HepG2 (cell line): ENCODE measurements around the gene CSKMT. TPM values are rescaled to one million over a fixed set of nuclear protein-coding genes. Genes with fewer than 3 reads are reported as not detected.

Experiments
- ARNTL ChIP-seq: sonication (generic); formaldehyde crosslinking; IDR thresholded peaks from 2 replicates; pipeline ENCODE4 v1.4.0; 2020; ENCODE audit warnings: mild to moderate bottlenecking, missing genetic modification reagents
- HDAC2 ChIP-seq: sonication (generic); formaldehyde crosslinking; IDR thresholded peaks from 2 replicates; pipeline ENCODE4 v1.4.0; 2020; ENCODE audit warnings: missing genetic modification reagents
- MTA3 ChIP-seq: sonication (generic); formaldehyde crosslinking; IDR thresholded peaks from 2 replicates; pipeline ENCODE4 v1.4.0; 2020; ENCODE audit warnings: missing genetic modification reagents
- PAWR ChIP-seq: sonication (generic); formaldehyde crosslinking; IDR thresholded peaks from 2 replicates; pipeline ENCODE4 v1.4.0; 2020; ENCODE audit warnings: missing genetic modification reagents, mild to moderate bottlenecking, borderline replicate concordance
- RCOR2 ChIP-seq: IDR thresholded peaks from 2 replicates; pipeline ENCODE4 v1.6.1; 2016; ENCODE audit warnings: missing biosample characterization, missing genetic modification reagents
- SKI ChIP-seq: fragments of 450-650 bp; IDR thresholded peaks from one replicate; pipeline ENCODE4 v1.6.1; 2018; ENCODE audit warnings: mild to moderate bottlenecking; ENCODE audit not compliant: partially characterized antibody
- SMARCC2 ChIP-seq: fragments of 450-650 bp; IDR thresholded peaks from 2 replicates; pipeline ENCODE4 v1.6.1; 2017; ENCODE audit warnings: antibody characterized with exemption, mild to moderate bottlenecking
- TBX2 ChIP-seq: sonication (generic); formaldehyde crosslinking; IDR thresholded peaks from 2 replicates; pipeline ENCODE4 v1.5.0; 2020; ENCODE audit warnings: missing genetic modification reagents, mild to moderate bottlenecking, borderline replicate concordance
- ZKSCAN1 ChIP-seq: fragments of 150-350 bp; IDR thresholded peaks from 2 replicates; pipeline ENCODE4 v1.6.1; 2014; ENCODE audit warnings: low read length
- polyA plus RNA-seq, 8 experiments: library from polyadenylated mRNA; depleted of rRNA in 3 of 8; stranded (reverse) in 7 of 8; unstranded in 1 of 8; fragments of >200 nt; fragmentation: Illumina TruSeq in 4 of 8; extraction: Trizol in 4 of 8; gene quantifications; 2 replicates each; pipeline versions ENCODE4 v1.2.1 to v1.2.3, GENCODE V29; 2011 to 2016; ENCODE audit warnings: low read depth in 4 of 8, missing spikeins in 1 of 8, mixed read lengths in 1 of 8; ENCODE audit not compliant: insufficient read depth in 1 of 8
- total RNA-seq, 5 experiments: library from RNA; depleted of rRNA; stranded (reverse); fragments of >200 nt; fragmentation: Illumina TruSeq; extraction: Trizol; gene quantifications; 2 replicates each; pipeline ENCODE4 v1.2.3, GENCODE V29; 2016; ENCODE audit warnings: low read depth in 1 of 5
- TF ChIP-seq, protein P1 (sequence below): sonication (generic); formaldehyde crosslinking; IDR thresholded peaks from 2 replicates; pipeline ENCODE4 v1.4.0; 2020; ENCODE audit warnings: missing genetic modification reagents, mild to moderate bottlenecking, borderline replicate concordance
- TF ChIP-seq, protein P2 (sequence below): sonication (generic); formaldehyde crosslinking; IDR thresholded peaks from 2 replicates; pipeline ENCODE4 v1.5.1; 2020; ENCODE audit warnings: missing genetic modification reagents, mild to moderate bottlenecking, borderline replicate concordance
- TF ChIP-seq, protein P3 (sequence below): sonication (generic); formaldehyde crosslinking; conservative IDR thresholded peaks from 2 replicates; pipeline ENCODE4 v1.8.0; 2022; ENCODE audit warnings: missing genetic modification reagents
- TF ChIP-seq, protein P4 (sequence below): sonication (generic); formaldehyde crosslinking; conservative IDR thresholded peaks from 2 replicates; pipeline ENCODE4 v1.4.0; 2020; ENCODE audit warnings: missing genetic modification reagents
- TF ChIP-seq, protein P5 (sequence below): IDR thresholded peaks from 2 replicates; pipeline ENCODE4 v1.6.1; 2018; ENCODE audit warnings: missing genetic modification reagents, mild to moderate bottlenecking, missing compliant biosample characterization
- TF ChIP-seq, protein P6 (sequence below): sonication (generic); formaldehyde crosslinking; IDR thresholded peaks from 2 replicates; pipeline ENCODE4 v1.4.0; 2020; ENCODE audit warnings: missing genetic modification reagents

Gene CSKMT
- total and polyA plus RNA-seq, 2 of the 13 experiments (the other 11 are each of a cell fraction or from before 2014, with no cell fraction given): 7.6 to 31.8 TPM

DNA sequence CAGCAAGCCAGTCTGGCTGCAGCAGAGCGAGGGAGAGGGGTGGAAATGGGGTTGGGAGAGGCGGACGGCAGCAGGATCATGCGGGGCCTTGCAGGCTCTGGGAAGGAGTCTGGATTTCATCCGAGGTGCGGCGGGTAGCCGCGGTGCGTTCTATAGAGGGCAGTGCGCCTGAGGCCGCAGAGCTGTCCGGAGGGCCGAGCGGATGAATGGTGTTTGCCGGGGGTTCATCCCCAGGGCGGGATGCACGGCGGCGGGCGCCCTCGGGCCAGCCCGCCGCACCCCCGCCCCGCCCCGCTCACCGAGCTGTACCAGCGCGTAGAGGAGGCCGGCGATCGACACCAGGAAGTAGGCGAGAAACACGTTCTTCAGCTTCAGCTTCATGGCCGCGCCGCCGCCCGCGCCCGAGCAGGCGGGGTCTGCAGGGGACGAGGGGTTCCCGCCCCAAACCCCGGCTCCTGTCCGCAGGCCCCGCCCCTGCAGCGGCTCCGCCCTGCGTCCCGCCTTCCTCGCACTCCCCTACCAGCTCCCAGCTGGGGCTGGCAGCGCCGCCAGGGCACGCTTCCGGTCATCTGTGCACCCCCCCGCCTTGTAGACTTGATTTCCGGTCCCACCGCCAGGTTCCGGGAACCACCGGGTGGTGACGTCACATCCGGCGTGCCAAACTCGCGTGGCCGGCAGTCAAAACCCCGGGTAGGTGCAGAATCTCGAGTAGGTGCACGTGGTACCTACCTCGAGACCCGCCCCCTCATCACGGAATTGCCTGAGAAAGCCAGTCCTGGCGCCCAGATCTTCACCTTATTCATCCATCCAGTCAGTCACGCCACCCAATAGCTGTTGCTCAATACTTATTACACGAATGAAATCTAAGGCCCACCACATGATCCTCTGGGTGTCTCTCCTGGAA is 43.3 kb upstream of the CSKMT start, which contains the start of gene B3GAT3 (continued):
- TF ChIP-seq, protein P1, sequence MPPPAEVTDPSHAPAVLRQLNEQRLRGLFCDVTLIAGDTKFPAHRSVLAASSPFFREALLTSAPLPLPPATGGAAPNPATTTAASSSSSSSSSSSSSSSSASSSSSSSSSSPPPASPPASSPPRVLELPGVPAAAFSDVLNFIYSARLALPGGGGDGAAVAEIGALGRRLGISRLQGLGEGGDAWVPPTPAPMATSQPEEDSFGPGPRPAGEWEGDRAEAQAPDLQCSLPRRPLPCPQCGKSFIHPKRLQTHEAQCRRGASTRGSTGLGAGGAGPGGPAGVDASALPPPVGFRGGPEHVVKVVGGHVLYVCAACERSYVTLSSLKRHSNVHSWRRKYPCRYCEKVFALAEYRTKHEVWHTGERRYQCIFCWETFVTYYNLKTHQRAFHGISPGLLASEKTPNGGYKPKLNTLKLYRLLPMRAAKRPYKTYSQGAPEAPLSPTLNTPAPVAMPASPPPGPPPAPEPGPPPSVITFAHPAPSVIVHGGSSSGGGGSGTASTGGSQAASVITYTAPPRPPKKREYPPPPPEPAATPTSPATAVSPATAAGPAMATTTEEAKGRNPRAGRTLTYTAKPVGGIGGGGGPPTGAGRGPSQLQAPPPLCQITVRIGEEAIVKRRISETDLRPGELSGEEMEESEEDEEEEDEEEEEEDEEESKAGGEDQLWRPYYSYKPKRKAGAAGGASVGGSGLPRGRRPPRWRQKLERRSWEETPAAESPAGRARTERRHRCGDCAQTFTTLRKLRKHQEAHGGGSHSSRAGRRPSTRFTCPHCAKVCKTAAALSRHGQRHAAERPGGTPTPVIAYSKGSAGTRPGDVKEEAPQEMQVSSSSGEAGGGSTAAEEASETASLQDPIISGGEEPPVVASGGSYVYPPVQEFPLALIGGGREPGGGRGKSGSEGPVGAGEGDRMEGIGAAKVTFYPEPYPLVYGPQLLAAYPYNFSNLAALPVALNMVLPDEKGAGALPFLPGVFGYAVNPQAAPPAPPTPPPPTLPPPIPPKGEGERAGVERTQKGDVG: no peak
- no peak for TF ChIP-seq PAWR (CRISPR knock-in tag)
- TF ChIP-seq RCOR2 (CRISPR knock-in tag): peak; percentile 60; the same call in 1 of the 2 replicates
- 0 out of 2 replicates have a peak, but pooled peaks have one; percentile 57 for TF ChIP-seq ARNTL (CRISPR knock-in tag)
- TF ChIP-seq, protein P2, sequence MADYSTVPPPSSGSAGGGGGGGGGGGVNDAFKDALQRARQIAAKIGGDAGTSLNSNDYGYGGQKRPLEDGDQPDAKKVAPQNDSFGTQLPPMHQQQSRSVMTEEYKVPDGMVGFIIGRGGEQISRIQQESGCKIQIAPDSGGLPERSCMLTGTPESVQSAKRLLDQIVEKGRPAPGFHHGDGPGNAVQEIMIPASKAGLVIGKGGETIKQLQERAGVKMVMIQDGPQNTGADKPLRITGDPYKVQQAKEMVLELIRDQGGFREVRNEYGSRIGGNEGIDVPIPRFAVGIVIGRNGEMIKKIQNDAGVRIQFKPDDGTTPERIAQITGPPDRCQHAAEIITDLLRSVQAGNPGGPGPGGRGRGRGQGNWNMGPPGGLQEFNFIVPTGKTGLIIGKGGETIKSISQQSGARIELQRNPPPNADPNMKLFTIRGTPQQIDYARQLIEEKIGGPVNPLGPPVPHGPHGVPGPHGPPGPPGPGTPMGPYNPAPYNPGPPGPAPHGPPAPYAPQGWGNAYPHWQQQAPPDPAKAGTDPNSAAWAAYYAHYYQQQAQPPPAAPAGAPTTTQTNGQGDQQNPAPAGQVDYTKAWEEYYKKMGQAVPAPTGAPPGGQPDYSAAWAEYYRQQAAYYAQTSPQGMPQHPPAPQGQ (CRISPR knock-in tag): 0 out of 2 replicates have a peak, but pooled peaks have one; percentile 67
- no peak for TF ChIP-seq MTA3 (CRISPR knock-in tag)
- TF ChIP-seq HDAC2 (CRISPR knock-in tag): peak; percentile 75
- TF ChIP-seq, protein P3, sequence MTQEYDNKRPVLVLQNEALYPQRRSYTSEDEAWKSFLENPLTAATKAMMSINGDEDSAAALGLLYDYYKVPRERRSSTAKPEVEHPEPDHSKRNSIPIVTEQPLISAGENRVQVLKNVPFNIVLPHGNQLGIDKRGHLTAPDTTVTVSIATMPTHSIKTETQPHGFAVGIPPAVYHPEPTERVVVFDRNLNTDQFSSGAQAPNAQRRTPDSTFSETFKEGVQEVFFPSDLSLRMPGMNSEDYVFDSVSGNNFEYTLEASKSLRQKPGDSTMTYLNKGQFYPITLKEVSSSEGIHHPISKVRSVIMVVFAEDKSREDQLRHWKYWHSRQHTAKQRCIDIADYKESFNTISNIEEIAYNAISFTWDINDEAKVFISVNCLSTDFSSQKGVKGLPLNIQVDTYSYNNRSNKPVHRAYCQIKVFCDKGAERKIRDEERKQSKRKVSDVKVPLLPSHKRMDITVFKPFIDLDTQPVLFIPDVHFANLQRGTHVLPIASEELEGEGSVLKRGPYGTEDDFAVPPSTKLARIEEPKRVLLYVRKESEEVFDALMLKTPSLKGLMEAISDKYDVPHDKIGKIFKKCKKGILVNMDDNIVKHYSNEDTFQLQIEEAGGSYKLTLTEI: no peak
- TF ChIP-seq SKI: no peak
- TF ChIP-seq, protein P4, sequence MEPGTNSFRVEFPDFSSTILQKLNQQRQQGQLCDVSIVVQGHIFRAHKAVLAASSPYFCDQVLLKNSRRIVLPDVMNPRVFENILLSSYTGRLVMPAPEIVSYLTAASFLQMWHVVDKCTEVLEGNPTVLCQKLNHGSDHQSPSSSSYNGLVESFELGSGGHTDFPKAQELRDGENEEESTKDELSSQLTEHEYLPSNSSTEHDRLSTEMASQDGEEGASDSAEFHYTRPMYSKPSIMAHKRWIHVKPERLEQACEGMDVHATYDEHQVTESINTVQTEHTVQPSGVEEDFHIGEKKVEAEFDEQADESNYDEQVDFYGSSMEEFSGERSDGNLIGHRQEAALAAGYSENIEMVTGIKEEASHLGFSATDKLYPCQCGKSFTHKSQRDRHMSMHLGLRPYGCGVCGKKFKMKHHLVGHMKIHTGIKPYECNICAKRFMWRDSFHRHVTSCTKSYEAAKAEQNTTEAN: no peak; the same call in 1 of the 2 replicates
- TF ChIP-seq TBX2 (CRISPR knock-in tag): peak; percentile 94
- TF ChIP-seq ZKSCAN1: 0 out of 2 replicates have a peak, but pooled peaks have one; percentile 23
- TF ChIP-seq, protein P5, sequence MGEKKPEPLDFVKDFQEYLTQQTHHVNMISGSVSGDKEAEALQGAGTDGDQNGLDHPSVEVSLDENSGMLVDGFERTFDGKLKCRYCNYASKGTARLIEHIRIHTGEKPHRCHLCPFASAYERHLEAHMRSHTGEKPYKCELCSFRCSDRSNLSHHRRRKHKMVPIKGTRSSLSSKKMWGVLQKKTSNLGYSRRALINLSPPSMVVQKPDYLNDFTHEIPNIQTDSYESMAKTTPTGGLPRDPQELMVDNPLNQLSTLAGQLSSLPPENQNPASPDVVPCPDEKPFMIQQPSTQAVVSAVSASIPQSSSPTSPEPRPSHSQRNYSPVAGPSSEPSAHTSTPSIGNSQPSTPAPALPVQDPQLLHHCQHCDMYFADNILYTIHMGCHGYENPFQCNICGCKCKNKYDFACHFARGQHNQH (CRISPR knock-in tag): peak; percentile 78; the same call in 1 of the 2 replicates
- no peak for TF ChIP-seq SMARCC2
- TF ChIP-seq, protein P6, sequence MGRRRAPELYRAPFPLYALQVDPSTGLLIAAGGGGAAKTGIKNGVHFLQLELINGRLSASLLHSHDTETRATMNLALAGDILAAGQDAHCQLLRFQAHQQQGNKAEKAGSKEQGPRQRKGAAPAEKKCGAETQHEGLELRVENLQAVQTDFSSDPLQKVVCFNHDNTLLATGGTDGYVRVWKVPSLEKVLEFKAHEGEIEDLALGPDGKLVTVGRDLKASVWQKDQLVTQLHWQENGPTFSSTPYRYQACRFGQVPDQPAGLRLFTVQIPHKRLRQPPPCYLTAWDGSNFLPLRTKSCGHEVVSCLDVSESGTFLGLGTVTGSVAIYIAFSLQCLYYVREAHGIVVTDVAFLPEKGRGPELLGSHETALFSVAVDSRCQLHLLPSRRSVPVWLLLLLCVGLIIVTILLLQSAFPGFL (CRISPR knock-in tag): 0 out of 2 replicates have a peak, but pooled peaks have one; percentile 19
